PC-9 (cell line): ENCODE results near the gene U2SURP. TPM values are rescaled to one million over a fixed set of nuclear protein-coding genes. Genes with fewer than 3 reads are reported as not detected.

ENCODE experiments used
- BruUV-seq: library from RNA; stranded (reverse); fragments of 400-500 nt; replicated peaks from 2 replicates; lab custom pipeline; 2021; lab: Mats Ljungman, UMichigan
- CTCF ChIA-PET: fragments of 300-600 bp; sonication (Branson Sonifier 250); formaldehyde crosslinking; loops from one replicate; lab custom pipeline; 2022; ENCODE audit warnings: antibody characterized with exemption; lab: Charles Lee
- POLR2A ChIA-PET: fragments of 300-600 bp; sonication (Branson Sonifier 250); formaldehyde crosslinking; loops from one replicate; lab custom pipeline; 2022; ENCODE audit warnings: antibody characterized with exemption; ENCODE audit not compliant: unreplicated experiment; lab: Charles Lee
- DNase-seq, 2 experiments: peaks; one replicate each; pipeline versions ENCODE4 v3.0.0 to v3.0.0-alpha.2; 2015 to 2022; ENCODE audit warnings: mixed read lengths in 1 of 2
- H2AFZ ChIP-seq: fragments of 200-600 bp; sonication (generic); 2 replicates; pipeline ENCODE4 v1.8.1; 2017; ENCODE audit warnings: antibody characterized with exemption
- H3F3A ChIP-seq: fragments of 200-600 bp; sonication (generic); 2 replicates; pipeline ENCODE4 v1.8.1; 2017; ENCODE audit warnings: antibody characterized with exemption, mild to moderate bottlenecking, low read depth; ENCODE audit not compliant: insufficient read depth
- H3K27ac ChIP-seq: fragments of 200-600 bp; sonication (generic); 2 replicates; pipeline ENCODE4 v1.6.1; 2016; ENCODE audit warnings: mixed run types
- H3K27me3 ChIP-seq: fragments of 200-600 bp; sonication (generic); 2 replicates; pipeline ENCODE4 v1.6.1; 2016; ENCODE audit warnings: low read depth, mixed run types; ENCODE audit not compliant: insufficient read depth
- H3K36me3 ChIP-seq: fragments of 200-600 bp; sonication (generic); 2 replicates; pipeline ENCODE4 v1.6.1; 2016; ENCODE audit warnings: low read depth, mixed run types
- H3K4me1 ChIP-seq: fragments of 200-600 bp; sonication (generic); replicated peaks from 2 replicates; pipeline ENCODE4 v1.6.1; 2016; ENCODE audit warnings: mixed run types; ENCODE audit not compliant: insufficient read depth
- H3K4me2 ChIP-seq: fragments of 200-600 bp; sonication (generic); 2 replicates; pipeline ENCODE4 v1.6.1; 2017; ENCODE audit warnings: mixed run types
- H3K4me3 ChIP-seq: fragments of 200-600 bp; sonication (generic); 2 replicates; pipeline ENCODE4 v1.6.1; 2016; ENCODE audit warnings: mixed run types
- H3K79me2 ChIP-seq: fragments of 200-600 bp; sonication (generic); 2 replicates; pipeline ENCODE4 v1.6.1; 2017; ENCODE audit warnings: low read depth, mixed run types
- H3K9me2 ChIP-seq: fragments of 200-600 bp; sonication (generic); 2 replicates; pipeline ENCODE4 v1.8.1; 2017; ENCODE audit warnings: mild to moderate bottlenecking; ENCODE audit not compliant: insufficient read depth
- H3K9me3 ChIP-seq: fragments of 200-600 bp; sonication (generic); 2 replicates; pipeline ENCODE4 v1.8.1; 2016; ENCODE audit warnings: low read depth; ENCODE audit not compliant: insufficient read depth
- H4K20me1 ChIP-seq: fragments of 200-600 bp; sonication (generic); 2 replicates; pipeline ENCODE4 v1.8.1; 2017; ENCODE audit not compliant: insufficient read depth
- EZH2 ChIP-seq: fragments of 200-600 bp; sonication (generic); IDR thresholded peaks from 2 replicates; pipeline ENCODE4 v1.8.0; 2017; ENCODE audit warnings: antibody characterized with exemption, low read depth
- intact Hi-C: fragments of 100-400 bp; cut with micrococcal nuclease; formaldehyde crosslinking; loops from one replicate; pipeline ENCODE4 v1.10.0; 2022; ENCODE audit not compliant: unreplicated experiment
- total RNA-seq: library from RNA; stranded (reverse); gene quantifications from 2 replicates; pipeline ENCODE4 v1.2.3, GENCODE V29; 2021
- TF ChIP-seq, protein P1 (sequence below): fragments of 200-600 bp; sonication (generic); conservative IDR thresholded peaks from 2 replicates; pipeline ENCODE4 v1.6.1; 2017; ENCODE audit warnings: mixed run types, antibody characterized with exemption, mild to moderate bottlenecking, moderate library complexity

U2SURP gene
- total RNA-seq, 1 experiment from 2014 or later = 126 TPM

GRCh38 chr3:142997330-142997729 lies 4.0 kb upstream of the U2SURP start:
- TF ChIP-seq, protein P1, sequence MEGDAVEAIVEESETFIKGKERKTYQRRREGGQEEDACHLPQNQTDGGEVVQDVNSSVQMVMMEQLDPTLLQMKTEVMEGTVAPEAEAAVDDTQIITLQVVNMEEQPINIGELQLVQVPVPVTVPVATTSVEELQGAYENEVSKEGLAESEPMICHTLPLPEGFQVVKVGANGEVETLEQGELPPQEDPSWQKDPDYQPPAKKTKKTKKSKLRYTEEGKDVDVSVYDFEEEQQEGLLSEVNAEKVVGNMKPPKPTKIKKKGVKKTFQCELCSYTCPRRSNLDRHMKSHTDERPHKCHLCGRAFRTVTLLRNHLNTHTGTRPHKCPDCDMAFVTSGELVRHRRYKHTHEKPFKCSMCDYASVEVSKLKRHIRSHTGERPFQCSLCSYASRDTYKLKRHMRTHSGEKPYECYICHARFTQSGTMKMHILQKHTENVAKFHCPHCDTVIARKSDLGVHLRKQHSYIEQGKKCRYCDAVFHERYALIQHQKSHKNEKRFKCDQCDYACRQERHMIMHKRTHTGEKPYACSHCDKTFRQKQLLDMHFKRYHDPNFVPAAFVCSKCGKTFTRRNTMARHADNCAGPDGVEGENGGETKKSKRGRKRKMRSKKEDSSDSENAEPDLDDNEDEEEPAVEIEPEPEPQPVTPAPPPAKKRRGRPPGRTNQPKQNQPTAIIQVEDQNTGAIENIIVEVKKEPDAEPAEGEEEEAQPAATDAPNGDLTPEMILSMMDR = no peak
- TF ChIP-seq EZH2 = no peak
- no peaks in the 10 kb centered on the region for H3K9me3 ChIP-seq
- no peaks in the 10 kb centered on the region for H4K20me1 ChIP-seq
- H3K36me3 ChIP-seq = no peaks in the 10 kb centered on the region
- H3K79me2 ChIP-seq = peaks cover 18% of the 10 kb centered on the region
- H3K9me2 ChIP-seq = no peaks in the 10 kb centered on the region
- DNase-seq = peak in 1 of 2 experiments; percentile 67
- no TSS peak for BruUV-seq
- H3K27ac ChIP-seq = 0 out of 2 replicates have a peak overlapping the region, but pooled peaks have one; percentile 19
- H3K27me3 ChIP-seq = no peaks in the 10 kb centered on the region
- intact Hi-C loops = no loop called here
- peaks cover 33% of the 10 kb centered on the region for H3K4me1 ChIP-seq
- peaks cover 19% of the 10 kb centered on the region for H3F3A ChIP-seq
- peak overlapping the region; percentile 22 for H3K4me2 ChIP-seq
- POLR2A ChIA-PET = interaction anchor here (0.6 kb wide), 1 partner anchor 401 kb away, joined by 3 read pairs; the partner anchor contains the start of gene PLS1
- no peak overlapping the region for H2AFZ ChIP-seq
- CTCF ChIA-PET = interaction anchor here (1.2 kb wide), 1 partner anchor 169 kb away, joined by 5 read pairs; no protein-coding TSS in a partner anchor
- no peak overlapping the region; the same call in 1 of the 2 replicates for H3K4me3 ChIP-seq

DNA sequence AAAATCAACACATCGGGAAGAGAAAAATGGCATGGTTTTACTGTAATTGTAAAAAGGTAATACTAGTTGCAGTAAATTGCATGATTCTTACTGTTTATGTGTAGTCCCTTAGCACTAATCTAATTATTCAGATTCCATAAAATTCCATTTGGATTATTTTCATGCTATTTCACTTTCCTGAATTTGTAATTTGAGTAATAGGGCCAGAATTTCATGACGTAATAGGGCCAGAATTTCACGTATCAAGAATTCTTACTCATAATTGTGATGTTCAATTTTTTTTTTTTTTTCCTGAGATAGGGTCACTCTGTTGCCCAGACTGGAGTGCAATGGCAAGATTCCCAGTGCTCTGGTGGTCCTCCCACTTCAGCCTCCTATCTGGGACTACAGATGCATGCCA lies 2.9 kb upstream of the U2SURP start:
- Histone ChIP-seq H3K4me3 (no peak overlapping the region; the same call in 1 of the 2 replicates), H3K4me2 (peak overlapping the region; percentile 100), H4K20me1 (peaks cover 6% of the 10 kb centered on the region; the same call in 1 of the 2 replicates), H3K9me2 (no peaks in the 10 kb centered on the region), H3K36me3 (no peaks in the 10 kb centered on the region), H2AFZ (no peak overlapping the region), H3K27ac (peak overlapping the region; percentile 96; the same call in 1 of the 2 replicates), H3F3A (peaks cover 19% of the 10 kb centered on the region), H3K27me3 (no peaks in the 10 kb centered on the region), H3K9me3 (no peaks in the 10 kb centered on the region), H3K79me2 (peaks cover 29% of the 10 kb centered on the region), H3K4me1 (peaks cover 39% of the 10 kb centered on the region)
- BruUV-seq = no TSS peak
- CTCF ChIA-PET = interaction anchor here (1.2 kb wide), 1 partner anchor 170 kb away, joined by 3 read pairs; no protein-coding TSS in a partner anchor
- POLR2A ChIA-PET = interaction anchor here (1.0 kb wide), 1 partner anchor 17 kb away, joined by 9 read pairs; no protein-coding TSS in a partner anchor
- no peak for DNase-seq
- TF ChIP-seq, protein P1 = no peak
- TF ChIP-seq EZH2 = no peak
- intact Hi-C loops = no loop called here

DNA sequence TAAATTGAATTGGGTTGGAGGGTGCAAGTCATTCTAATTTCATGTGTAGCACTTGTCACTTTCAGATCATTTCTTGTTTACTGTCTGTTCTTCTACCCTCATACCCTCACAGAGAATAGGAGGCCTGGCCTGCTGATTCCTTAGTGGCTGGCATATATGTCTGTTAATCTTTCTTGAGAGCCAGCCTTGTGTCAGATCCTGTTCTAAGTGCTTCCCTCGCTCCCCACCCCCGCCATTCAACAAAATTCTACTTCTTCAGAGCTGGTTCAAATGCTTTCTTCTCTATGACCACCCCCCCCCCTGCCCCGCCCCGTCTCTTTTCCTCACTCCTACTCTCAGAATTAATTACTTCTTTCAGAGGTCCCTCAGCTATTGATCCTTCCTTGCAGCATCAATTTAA lies 1.5 kb upstream of the U2SURP start:
- peaks cover 19% of the 10 kb centered on the region for H3F3A ChIP-seq
- peak overlapping the region; percentile 93 for H3K4me3 ChIP-seq
- peak overlapping the region; percentile 96 for H3K27ac ChIP-seq
- H3K4me1 ChIP-seq = peaks cover 42% of the 10 kb centered on the region
- DNase-seq = no peak
- H3K9me2 ChIP-seq = no peaks in the 10 kb centered on the region
- POLR2A ChIA-PET = interaction anchor here (0.6 to 0.9 kb wide), 2 partner anchors 12 to 147 kb away, joined by 14 to 16 read pairs; no protein-coding TSS in a partner anchor
- TF ChIP-seq EZH2 = no peak
- TF ChIP-seq, protein P1 = no peak
- H3K27me3 ChIP-seq = no peaks in the 10 kb centered on the region
- H3K9me3 ChIP-seq = no peaks in the 10 kb centered on the region
- H3K36me3 ChIP-seq = no peaks in the 10 kb centered on the region
- CTCF ChIA-PET = interaction anchor here (0.6 to 1.2 kb wide), 2 partner anchors 171 to 413 kb away, joined by 3 read pairs; no protein-coding TSS in a partner anchor
- intact Hi-C loops = loop anchor here (2.0 to 10.0 kb wide), 4 partner anchors 275 to 553 kb away; partner anchors contain the start of genes ATR, TRPC1 and XRN1
- peak overlapping the region; percentile 66 for H2AFZ ChIP-seq
- H3K4me2 ChIP-seq = peak overlapping the region; percentile 100
- H4K20me1 ChIP-seq = peaks cover 17% of the 10 kb centered on the region
- no TSS peak for BruUV-seq
- H3K79me2 ChIP-seq = peaks cover 44% of the 10 kb centered on the region
